ENCODE results near the gene PDGFA.
"Not testable (repeated sequence)": the region's sequence is repeated elsewhere in the genome, so short reads cannot be mapped to it uniquely, and the experiment has no call there.

PDGFA gene

DNA sequence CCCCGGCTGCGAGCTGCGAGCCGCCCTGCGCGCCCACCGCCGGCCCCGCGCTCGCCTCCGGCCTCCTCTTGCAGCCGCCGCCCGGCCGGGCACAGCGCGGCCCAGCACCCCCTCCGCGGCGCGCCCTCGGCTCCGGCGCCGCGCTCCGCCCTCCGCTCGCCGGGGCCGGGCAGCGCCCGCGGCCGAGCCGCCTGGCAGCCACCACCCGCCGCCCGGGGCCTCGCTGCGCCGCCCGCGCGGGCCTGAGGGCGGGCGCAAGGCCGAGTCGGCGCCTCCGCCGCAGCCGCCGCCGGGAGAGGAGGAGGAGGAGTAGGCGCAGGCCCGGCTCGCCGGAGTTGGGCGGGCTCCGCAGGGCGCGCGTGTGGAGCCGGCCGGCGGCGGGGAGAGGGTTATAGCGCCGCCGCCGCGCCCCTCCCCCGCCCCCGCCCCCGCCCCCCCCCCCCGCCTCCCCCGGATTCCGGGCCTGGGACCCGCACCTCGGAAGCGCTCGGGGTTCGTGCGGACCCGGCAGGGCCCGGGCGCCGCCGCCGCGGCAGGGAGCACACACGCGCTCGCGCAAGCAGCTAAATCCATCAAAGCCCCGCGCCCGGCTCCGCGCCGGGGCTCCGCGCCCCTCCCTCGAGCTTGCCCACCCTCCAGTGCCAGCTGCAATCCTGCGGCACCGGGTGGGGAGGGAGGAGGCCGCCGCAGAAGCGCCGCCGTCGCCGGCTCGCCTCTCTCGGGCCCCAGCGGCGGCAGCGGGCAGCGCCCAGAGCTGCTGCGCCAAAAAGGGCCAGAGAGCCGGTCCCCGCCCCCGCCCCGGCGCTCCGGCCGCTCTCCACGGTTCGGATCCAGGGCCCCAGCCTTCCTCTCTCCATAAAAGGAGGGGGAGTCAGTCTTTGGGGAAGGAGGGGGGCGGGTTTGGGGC lies at the start of gene PDGFA:
TSS of gene PDGFA (minus strand) at position 363 of the 907 bp plus-strand sequence. CDS start 845 bp downstream, outside the sequence.
- no peak for DNase-seq

DNA sequence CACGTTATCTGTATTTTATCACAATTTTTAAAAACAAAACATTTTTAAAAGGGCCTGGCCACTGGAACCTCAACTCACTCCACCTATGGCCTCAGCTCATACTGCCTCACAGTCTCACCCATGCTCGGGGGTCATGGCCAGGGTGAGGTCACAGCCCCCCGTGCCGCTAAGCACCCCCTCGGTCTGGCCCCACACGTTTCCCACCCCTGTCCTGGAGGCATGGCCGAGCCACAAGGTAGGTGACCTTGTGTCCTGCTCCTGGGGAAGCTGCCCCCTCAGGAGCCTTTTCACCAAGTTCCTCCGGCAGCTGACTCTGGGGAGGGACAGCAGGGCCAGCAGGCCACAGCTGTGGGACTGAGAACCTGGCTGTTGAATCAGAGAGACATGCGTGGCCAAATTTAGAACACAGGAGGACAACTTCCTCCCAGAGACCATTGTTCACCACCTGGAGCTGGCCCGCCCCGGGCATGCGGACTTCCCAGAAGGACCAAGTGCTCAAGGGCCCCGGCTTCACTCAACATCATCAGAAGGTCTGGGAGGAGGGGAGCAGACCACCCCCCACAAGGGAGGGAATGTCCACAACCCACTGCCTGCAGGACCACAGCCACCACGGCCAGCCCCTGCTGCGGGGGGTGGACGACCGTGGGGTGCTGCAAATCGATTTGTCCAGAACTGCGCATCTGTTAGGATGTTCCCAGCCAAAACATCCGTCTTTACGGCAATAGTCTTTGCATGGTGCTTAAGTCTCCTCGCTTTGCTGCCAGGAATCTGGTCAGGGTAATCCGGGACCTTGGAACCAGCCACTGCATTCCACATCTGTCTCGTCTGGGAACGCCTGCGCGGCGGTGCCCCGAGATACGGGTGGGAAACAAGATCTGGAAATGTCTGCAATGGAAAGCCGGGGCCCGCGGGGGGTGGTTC lies 48.6 kb upstream of the PDGFA start:
- no peak for DNase-seq

DNA sequence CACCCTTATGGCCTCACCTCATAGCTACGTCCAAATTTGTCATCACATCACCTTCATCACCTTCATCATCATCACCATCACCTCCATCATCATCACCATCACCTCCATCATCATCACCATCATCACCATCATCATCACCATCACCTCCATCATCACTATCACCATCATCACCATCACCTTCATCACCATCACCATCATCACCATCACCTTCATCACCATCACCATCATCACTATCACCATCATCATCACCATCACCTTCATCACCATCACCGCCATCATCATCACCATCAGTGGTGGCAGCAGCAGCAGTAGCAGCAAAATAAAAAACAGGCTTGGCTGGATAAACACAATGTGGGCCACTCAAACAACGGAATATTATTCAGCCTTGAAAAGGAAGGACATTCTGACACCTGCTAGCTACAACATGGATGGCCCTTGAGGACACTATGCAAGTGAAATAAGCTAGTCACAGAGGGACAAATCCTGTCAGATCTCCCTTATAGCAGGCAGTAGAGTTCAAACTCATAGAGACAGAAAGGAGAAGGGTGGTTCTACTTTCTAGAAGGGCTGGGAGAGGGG lies 47.7 kb upstream of the PDGFA start:
- no peak for DNase-seq

DNA sequence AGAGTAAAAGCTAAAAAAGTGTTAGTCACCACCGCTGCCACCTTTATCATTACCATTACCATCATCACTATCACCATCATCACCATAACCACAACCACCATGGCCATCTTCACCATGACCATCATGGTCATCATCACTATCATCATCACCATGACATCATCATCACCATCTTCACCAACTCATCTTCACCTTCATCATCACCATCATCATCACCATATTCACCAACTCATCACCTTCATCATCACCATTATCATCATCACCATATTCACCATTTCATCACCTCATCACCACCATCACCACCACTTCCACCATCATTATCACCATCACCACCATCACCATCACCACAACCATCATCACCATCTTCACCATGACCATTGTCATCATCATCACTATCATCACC lies 46.5 kb upstream of the PDGFA start:
- no peak for DNase-seq

DNA sequence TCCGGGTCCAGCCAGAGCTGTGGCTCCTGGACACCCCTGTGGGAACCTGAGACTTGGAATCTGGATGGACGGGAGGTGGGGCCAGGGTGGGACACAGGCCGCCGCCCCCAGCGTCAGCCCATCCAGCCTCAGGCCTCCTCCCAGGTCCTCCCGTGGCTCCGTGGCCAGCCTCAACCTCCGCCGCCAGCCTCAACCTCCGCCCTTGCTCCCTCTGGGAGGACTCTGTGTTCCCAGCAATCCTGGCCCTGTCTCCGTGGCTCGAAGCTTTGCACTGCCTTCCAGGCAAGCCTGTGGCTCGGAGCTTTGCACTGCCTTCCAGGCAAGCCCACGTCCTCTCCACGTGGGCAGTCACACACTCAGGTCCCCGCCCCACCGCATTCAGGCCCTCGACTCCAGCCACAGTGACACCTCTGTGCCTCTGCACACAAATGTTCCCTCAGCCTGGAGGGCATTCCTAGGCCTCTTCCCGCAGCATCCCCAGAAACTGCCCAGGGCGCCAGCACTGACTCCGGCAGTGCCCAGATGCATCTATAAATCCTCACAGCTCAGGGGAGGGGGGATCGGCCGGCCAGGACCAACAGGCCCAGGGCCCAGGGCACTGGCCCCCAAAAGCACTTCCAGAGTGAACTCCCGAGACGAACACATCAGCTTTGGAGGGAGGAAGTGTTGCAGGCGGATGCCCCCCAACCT lies 44.7 kb upstream of the PDGFA start:
- DNase-seq = no peak

DNA sequence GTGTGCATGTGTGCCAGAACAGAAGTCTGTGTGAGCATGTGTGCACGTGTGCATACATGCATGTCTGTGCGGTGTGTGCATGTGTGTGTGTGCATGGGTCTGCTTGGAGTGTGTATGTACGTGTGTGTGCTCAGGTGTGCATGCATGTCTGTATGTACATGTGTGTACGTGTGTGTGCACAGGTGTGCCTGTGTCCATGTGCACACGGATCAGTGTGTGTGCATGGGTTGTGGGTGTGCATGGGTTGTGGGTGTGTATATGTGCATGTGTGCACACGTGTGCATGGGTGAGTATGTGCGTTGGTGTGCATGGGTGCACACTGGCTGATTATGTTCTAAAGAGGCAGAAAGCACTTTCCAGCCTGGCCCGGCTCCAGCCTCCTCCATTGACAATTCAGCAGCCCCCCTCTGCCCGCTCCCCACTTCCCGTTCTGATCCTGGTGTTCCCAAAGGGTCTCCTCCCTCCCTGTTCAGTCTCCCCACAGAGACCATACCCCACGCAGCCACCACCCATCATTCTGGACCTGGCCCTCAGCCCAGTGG lies 44.1 kb upstream of the PDGFA start:
- no peak for DNase-seq

DNA sequence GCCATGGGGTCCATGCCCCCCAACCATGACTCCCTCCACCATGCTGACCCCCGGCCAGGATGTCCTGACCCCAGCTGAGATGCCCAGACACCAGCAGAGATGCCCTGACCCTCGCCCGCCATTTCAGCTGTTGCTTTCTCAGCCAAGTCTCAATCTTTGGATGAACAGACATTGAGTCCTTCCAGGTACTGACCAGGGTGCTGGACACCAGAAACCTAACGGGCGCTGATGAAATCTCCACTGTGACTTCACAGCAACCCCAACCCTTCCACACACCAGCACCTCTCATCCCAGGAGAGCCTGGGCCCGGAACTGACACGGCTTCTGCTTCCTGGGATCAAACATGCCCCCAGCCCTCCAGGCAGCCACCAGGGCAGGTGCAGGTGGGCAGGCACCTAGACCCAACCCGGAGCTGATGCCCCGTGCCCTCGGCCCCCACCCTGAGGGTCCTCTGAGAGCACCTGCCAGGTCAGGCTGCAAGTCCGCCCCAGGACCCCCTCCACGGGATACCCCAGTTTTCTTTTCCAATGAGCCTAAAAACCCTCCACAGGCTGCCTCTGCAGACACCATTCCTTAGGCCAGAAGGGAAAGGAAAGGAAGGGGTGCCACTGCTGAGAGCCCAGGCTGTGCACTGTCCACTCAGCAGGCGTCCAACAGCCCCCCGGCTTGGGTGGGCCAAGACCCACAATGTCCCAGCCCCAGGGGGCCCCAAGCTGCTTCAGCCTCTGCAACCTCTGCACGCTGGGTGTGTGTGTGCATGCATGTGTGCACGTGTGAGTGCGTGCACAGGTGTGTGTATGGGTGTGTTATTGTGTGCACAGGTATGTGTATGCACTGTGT lies 43.4 kb upstream of the PDGFA start:
- no peak for DNase-seq

DNA sequence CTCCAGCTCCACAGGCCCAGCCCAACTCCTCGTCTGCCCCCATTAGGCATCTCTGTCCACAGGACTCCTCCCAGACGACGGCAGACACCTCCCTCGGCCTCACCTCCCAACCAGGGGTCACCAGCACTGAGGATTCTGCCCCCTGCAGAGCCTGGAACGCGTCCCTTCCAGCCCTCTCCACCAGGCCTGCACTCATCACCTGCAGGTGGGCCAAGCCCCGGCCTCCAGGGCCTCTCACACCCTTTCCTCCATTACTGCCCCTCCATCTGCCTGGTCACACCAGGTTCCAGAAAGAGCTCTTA lies 42.7 kb upstream of the PDGFA start:
- DNase-seq = no peak

DNA sequence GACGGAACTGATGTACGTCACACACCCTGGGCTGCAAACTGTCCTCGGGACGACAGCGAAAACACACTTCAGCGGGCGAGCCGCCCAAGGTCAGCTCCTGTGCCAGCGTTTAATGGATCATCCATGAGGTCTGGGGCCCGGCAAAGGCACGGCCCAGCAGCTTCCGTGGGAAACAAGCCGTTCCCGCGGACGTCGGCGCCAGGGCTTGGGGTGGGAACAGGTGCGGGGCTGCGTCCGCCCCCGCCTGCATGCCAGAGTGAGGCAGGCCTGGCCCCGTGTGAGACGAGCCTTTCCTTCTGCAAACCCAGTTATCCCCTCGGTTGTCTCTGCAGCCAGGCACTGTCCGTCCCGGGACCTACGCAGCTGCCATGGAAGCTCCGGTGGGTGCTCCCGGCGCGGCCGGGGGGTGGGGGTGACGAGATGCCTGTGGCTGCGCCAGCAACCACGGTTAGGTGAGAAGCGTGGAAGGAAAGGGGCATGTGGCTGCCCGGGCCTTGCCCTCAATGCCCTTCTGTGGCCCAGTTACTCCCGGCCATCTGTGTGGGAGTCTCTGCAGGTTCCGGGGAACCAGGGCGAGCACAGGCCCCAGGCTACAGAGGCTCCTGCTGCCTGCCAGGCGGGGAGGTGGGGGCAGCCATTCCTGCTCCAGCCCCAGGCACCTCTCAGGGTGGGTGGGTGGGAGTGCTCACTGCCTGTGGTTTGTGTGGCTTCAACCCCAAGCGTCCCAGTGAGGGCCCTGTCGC lies 42.2 kb upstream of the PDGFA start:
- DNase-seq = no peak

DNA sequence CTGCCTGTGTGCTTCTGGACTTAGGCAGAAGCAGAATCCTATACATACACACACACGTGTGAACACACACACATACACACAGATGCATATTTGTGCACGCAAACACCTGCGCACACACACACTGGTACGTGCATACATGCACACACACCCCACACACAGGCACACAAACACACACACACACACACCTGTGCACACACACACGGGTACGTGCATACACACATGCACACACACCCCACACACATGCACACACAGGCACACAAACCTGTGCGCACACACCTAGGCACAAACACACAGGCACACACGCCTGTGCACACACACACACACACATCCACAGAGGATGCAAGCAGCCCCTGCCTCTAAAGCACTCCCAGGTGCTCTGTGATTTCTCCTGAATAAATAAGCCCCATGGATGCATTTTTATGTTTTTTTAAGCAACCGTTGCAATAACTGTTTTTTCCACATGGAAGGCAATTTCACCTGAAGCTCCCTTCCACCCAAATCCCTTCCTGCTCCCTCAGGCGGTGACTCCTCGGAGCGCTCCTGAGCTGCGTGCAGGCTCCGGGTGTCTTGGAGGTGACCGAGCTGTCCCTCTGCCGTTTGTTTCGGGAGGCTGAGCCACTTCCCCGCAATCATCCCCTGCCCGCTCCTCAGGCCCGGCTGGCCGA lies 41.5 kb upstream of the PDGFA start:
- no peak for DNase-seq

DNA sequence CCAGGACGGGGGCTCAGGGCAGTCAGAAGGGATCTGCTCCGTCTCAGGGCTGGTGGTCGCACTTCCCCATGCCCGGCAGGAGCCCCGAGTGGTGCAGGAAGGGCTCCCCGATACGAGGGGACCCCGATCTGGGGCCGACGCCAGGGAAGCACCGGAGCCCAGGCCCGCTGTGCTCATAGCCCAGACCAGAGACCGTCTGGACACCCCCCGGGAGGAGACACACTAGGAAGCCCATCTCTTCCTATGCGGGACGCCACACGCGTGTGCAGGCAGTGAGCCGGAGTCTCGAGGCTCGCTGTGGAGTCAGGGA lies 39.7 kb upstream of the PDGFA start:
- no peak for DNase-seq

DNA sequence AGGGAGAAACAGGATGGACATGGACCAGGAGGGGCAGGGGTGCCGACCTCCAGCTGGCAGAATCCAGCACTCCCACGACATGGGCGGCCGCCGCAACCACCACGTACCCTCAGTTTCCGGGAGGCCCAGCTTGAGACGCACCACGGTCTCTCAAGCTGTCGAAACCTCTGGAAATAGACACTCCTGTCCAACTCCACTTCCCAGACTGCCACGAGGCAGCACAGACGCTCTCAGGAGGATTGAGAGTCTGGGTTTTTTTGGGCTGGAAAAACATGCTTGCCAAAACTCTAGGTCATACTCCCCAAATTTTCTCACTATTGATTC lies 37.9 kb upstream of the PDGFA start:
- no peak for DNase-seq

DNA sequence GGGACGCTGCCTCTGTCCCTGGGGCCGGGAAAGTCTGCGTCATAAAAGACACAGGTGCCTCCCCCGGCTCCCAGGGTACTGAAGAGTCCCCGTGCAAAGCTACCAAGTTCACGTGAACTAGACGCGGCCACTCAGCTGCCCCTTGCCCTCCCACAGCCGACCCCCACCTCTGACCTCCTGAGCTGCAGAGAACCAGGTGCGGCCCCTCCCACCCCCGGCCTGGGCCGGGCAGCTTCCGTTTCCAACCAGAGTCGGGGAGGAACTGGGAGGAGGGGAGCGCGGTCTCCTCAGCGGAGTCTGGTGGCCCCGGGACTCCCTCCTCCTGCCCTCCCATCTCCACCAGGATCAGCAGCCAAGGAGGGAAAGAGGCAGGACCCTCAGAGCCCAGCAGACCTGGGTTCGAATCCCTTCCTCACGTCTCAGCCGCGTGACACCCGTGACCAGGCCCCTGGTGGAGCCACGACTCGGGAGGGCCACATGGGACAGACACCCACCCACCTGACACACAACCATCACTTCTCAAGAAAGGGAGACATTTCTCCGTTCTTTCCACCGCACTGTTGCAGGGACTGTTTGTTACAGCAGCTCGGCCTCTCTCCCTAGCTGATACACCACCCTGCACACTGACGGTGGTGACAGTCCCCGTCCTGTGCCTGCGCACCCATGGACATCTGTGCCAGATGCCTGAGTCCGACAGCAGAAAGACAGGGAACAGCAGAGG lies 37.4 kb upstream of the PDGFA start:
- no peak for DNase-seq

DNA sequence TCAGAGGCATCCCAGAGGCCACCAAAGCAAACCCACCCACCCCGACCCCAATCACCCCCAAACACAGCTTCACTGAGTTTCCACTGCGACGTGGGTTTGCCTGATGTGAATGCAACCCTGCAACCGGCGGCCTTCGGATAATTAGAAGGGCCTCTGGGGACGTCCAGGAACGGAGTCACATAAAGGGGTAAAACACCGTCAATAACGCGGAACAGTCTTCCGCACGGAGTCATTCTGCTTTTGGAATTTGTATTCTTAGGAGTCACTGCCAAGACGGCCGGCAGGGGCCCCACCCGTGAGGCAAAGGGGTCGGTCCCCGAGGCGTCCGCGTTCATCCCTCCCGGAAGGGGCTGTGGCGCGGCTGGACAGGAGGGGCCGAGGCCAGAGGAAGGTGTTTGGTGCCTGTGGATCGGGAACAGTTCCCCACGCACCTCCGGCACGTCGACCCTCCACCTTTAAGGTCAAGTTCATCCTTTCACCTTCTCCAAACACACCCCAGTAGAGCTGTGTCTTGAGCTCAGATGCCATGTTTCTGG lies 36.7 kb upstream of the PDGFA start:
- DNase-seq = no peak

DNA sequence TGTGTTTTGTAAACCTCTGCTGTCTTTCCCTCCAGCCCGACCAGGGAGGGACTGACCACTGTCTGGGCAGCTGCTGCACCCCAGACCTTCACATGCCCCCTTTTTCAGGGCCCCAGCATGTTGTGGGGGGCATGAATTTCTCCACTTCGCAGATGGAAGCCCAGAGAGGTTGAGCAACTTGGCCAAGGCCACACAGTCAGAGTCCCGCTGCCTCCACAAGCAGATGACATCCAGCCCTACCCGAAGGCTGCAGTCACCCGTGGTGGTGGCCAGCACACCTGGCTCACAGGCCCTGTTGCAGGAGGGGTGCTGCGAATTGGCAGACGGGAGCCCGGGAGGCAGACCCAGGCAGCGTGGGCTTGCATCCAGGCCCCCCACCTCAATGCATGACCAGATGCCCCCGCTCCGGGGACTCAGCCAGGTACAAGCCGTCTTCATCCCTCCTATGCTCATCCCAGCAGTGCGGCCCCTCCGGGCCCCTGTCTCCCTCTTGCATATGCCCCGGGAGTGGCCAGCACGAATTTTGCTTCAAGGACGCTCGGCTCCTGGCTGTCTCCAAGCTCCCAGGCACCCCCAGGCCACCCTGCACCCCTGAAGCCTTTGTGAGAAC lies 36.0 kb upstream of the PDGFA start:
- no peak for DNase-seq

DNA sequence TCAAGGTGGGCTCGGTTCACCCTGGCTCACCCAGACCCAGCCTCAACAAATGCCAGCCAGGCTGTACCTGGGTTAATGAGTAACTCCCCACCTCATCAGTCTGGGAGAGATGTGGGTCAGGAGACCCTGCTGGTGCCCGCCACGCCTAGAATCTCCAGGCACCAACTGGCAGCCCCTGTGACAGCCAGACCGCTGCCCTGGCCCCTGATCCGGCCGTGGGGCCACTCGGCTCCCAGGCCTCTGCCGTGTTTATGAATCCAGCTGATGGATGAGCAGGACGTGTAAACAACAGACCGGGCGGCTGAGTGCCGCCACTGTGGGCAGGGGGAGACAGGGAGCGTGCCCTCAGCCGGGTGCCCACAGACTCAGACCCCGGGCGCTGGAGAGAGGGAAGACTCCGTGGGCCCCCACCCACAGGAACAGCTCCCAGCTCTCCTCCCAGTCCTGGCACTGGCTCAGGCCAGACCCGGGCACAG lies 34.0 kb upstream of the PDGFA start:
- no peak for DNase-seq

DNA sequence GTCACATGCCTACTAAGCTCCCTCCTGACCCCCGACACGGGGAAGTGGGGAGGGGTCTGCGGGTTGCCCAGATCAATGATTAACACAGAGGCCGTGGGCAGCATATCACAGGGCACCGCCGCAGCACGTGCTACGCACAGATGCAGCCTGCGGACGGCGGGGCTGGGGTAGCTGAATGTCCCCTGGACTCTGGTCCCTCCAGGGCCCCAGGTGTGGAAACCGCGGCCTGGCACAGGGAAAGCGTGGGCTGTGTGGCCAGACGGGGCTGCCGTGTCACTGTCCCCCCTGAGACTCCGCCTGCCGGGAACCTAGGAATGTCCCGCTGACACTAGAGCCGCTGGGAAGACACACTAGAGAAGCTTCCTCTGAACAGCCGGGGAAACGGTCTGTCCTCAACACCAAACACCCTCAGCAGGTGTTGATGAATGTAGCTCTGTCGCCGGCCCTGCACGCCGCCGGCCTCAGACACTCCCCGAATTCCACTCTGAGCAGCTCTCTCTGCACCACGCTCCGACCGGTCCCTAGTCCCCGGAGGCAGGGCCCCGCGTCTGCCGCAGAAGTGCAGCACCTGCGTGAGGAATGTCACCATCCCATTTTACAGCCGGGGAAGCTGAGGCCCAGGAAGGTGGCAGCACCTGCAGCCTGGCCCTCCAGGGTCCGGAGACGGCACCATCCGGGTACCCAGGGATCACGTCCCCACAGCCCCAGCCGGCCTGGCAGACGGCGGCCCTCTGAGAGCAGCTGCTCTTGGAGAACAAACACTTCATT lies 33.4 kb upstream of the PDGFA start:
- DNase-seq = no peak

DNA sequence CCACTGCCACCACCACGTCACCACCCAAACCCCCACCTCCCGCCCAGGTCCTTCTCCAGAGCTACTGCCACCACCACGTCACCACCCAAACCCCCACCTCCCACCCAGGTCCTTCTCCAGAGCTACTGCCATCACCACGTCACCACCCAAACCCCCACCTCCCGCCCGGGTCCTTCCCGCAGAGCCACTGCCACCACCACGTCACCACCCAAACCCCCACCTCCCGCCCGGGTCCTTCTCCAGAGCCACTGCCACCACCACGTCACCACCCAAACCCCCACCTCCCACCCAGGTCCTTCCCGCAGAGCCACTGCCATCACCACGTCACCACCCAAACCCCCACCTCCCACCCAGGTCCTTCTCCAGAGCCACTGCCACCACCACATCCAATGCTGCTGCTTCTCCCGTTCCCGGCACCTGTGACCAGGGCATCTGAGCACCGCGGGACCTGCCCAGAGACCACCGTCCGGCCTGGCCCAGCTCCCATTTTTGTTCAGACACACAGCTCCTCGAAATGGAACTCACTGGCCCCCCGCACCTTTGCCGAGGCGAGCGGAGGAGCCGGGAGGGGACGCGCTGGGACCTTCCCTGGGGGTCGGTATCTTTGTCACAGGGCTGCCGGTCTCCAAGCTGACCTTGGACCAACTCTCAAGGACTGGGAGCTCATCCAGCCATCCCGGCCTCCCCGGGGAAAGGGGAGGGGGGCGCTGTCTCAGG lies 32.7 kb upstream of the PDGFA start:
- not testable (repeated sequence) for DNase-seq
